IMR-90 (cell line): ENCODE measurements around the gene SCARF2. TPM values are rescaled to one million over a fixed set of nuclear protein-coding genes. Genes with fewer than 3 reads are reported as not detected.

ENCODE experiments used
- ATAC-seq: fragments of 200-7000 bp; cut with Tn5 transposase; 2 replicates; pipeline ENCODE4 v1.9.1; 2020; ENCODE audit warnings: low read depth, mild to moderate bottlenecking, moderate library complexity
- BruUV-seq: library from RNA; stranded (reverse); fragments of 400-500 nt; replicated peaks from 2 replicates; lab custom pipeline; 2021; lab: Mats Ljungman, UMichigan
- CTCF ChIA-PET: fragments of 300-600 bp; formaldehyde crosslinking; extraction: SDS; loops from one replicate; lab custom pipeline; 2021; ENCODE audit warnings: antibody characterized with exemption; lab: Yijun Ruan, JAX
- POLR2A ChIA-PET: fragments of 300-600 bp; sonication (Branson Sonifier 250); formaldehyde crosslinking; loops from one replicate; lab custom pipeline; 2022; ENCODE audit warnings: antibody characterized with exemption; ENCODE audit not compliant: unreplicated experiment; lab: Charles Lee
- DNase-seq: peaks from one replicate; pipeline ENCODE4 v3.0.0; 2013
- H2AFZ ChIP-seq: replicated peaks from 2 replicates; pipeline ENCODE3; 2013; ENCODE audit warnings: low read length, mild to moderate bottlenecking; ENCODE audit not compliant: poor library complexity
- H2AK5ac ChIP-seq: 2 replicates; pipeline ENCODE4 v1.6.1; 2013; ENCODE audit warnings: low read depth, low read length, inconsistent platforms
- H2AK9ac ChIP-seq: replicated peaks from 2 replicates; pipeline ENCODE3; 2013; ENCODE audit warnings: mild to moderate bottlenecking, low read depth, low read length, moderate library complexity; ENCODE audit not compliant: poor library complexity
- H2BK120ac ChIP-seq: 2 replicates; pipeline ENCODE4 v1.6.1; 2013; ENCODE audit warnings: low read depth, low read length, inconsistent platforms
- H2BK15ac ChIP-seq: 3 replicates; pipeline ENCODE4 v1.6.1; 2013; ENCODE audit warnings: low read depth, low read length, inconsistent platforms
- H2BK20ac ChIP-seq: 2 replicates; pipeline ENCODE4 v1.6.1; 2013; ENCODE audit warnings: low read depth, mild to moderate bottlenecking, inconsistent platforms, low read length, moderate library complexity
- H2BK5ac ChIP-seq: 2 replicates; pipeline ENCODE4 v1.6.1; 2013; ENCODE audit warnings: mild to moderate bottlenecking, low read depth, low read length, inconsistent platforms; ENCODE audit not compliant: poor library complexity, severe bottlenecking
- H3K14ac ChIP-seq: replicated peaks from 2 replicates; pipeline ENCODE4 v1.6.1; 2013; ENCODE audit warnings: low read depth, low read length, inconsistent platforms
- H3K18ac ChIP-seq: 2 replicates; pipeline ENCODE4 v1.6.1; 2013; ENCODE audit warnings: low read depth, low read length, control low read depth
- H3K23ac ChIP-seq: 2 replicates; pipeline ENCODE4 v1.6.1; 2013; ENCODE audit warnings: low read depth, low read length, inconsistent platforms
- H3K27ac ChIP-seq: 2 replicates; pipeline ENCODE4 v1.5.1; 2013; ENCODE audit warnings: mild to moderate bottlenecking, control low read depth, low read length; ENCODE audit not compliant: insufficient read depth
- H3K27me3 ChIP-seq: 2 replicates; pipeline ENCODE4 v1.6.1; 2013; ENCODE audit warnings: low read length; ENCODE audit not compliant: control insufficient read depth, insufficient read depth
- H3K36me3 ChIP-seq: 2 replicates; pipeline ENCODE4 v1.6.1; 2013; ENCODE audit warnings: low read length, mixed read lengths; ENCODE audit not compliant: control insufficient read depth, insufficient read depth
- H3K4ac ChIP-seq: 2 replicates; pipeline ENCODE4 v1.6.1; 2013; ENCODE audit warnings: low read depth, low read length, inconsistent platforms
- H3K4me1 ChIP-seq: 2 replicates; pipeline ENCODE4 v1.6.1; 2013; ENCODE audit warnings: low read length, mixed read lengths; ENCODE audit not compliant: control insufficient read depth, insufficient read depth
- H3K4me2 ChIP-seq: 2 replicates; pipeline ENCODE4 v1.6.1; 2013; ENCODE audit warnings: low read depth, mild to moderate bottlenecking, control low read depth, low read length, moderate library complexity
- H3K4me3 ChIP-seq: 2 replicates; pipeline ENCODE4 v1.5.1; 2013; ENCODE audit warnings: low read depth, mild to moderate bottlenecking, control low read depth, low read length, moderate library complexity; ENCODE audit not compliant: insufficient read depth
- H3K56ac ChIP-seq: 2 replicates; pipeline ENCODE4 v1.6.1; 2013; ENCODE audit warnings: low read length, inconsistent platforms; ENCODE audit not compliant: insufficient read depth; ENCODE audit errors: extremely low read depth
- H3K79me1 ChIP-seq, 2 experiments: 2 replicates each; pipeline ENCODE4 v1.6.1; 2013; ENCODE audit warnings: low read length in 2 of 2, inconsistent platforms in 1 of 2, low read depth in 1 of 2
- H3K9ac ChIP-seq: 2 replicates; pipeline ENCODE4 v1.6.1; 2013; ENCODE audit warnings: low read depth, low read length, control low read depth
- H3K9me1 ChIP-seq: 2 replicates; pipeline ENCODE4 v1.6.1; 2013; ENCODE audit warnings: low read length, inconsistent platforms; ENCODE audit not compliant: insufficient read depth
- H3K9me3 ChIP-seq: 2 replicates; pipeline ENCODE4 v1.6.1; 2013; ENCODE audit warnings: low read length; ENCODE audit not compliant: control insufficient read depth, insufficient read depth
- H4K20me1 ChIP-seq: 2 replicates; pipeline ENCODE4 v1.6.1; 2013; ENCODE audit warnings: low read length, inconsistent platforms; ENCODE audit not compliant: insufficient read depth
- H4K5ac ChIP-seq: 2 replicates; pipeline ENCODE4 v1.6.1; 2013; ENCODE audit warnings: mild to moderate bottlenecking, low read depth, low read length, control low read depth
- H4K8ac ChIP-seq, 2 experiments: 2 replicates each; pipeline ENCODE4 v1.6.1; 2013; ENCODE audit warnings: low read depth in 2 of 2, low read length in 2 of 2, control low read depth in 1 of 2, inconsistent platforms in 1 of 2
- H4K91ac ChIP-seq: 2 replicates; pipeline ENCODE4 v1.6.1; 2013; ENCODE audit warnings: low read depth, low read length, inconsistent platforms; ENCODE audit not compliant: insufficient read depth
- BHLHE40 ChIP-seq: fragments of 150-350 bp; IDR thresholded peaks from 2 replicates; pipeline ENCODE4 v1.6.1; 2016; ENCODE audit warnings: mild to moderate bottlenecking, low read depth, low read length
- ELK1 ChIP-seq: fragments of 150-350 bp; IDR thresholded peaks from 2 replicates; pipeline ENCODE4 v1.6.1; 2016; ENCODE audit warnings: low read depth, mild to moderate bottlenecking, low read length, moderate library complexity, borderline replicate concordance
- MAFK ChIP-seq: IDR thresholded peaks from 2 replicates; pipeline ENCODE4 v1.6.1; 2012; ENCODE audit warnings: low read depth, low read length, improper control_type of control experiment
- MXI1 ChIP-seq: IDR thresholded peaks from 2 replicates; pipeline ENCODE4 v1.6.1; 2012; ENCODE audit warnings: low read depth, mild to moderate bottlenecking, low read length, moderate library complexity, borderline replicate concordance
- NFE2L2 ChIP-seq: fragments of 150-350 bp; IDR thresholded peaks from 2 replicates; pipeline ENCODE4 v1.6.1; 2016; ENCODE audit warnings: low read depth, mild to moderate bottlenecking, low read length
- POLR2A ChIP-seq: IDR thresholded peaks from 2 replicates; pipeline ENCODE4 v1.6.1; 2012; ENCODE audit warnings: mild to moderate bottlenecking, low read depth, low read length
- RAD21 ChIP-seq: IDR thresholded peaks from 2 replicates; pipeline ENCODE4 v1.6.1; 2012; ENCODE audit warnings: low read length, improper control_type of control experiment
- SMC3 ChIP-seq: fragments of 150-350 bp; IDR thresholded peaks from 2 replicates; pipeline ENCODE4 v1.6.1; 2016; ENCODE audit warnings: low read depth, mild to moderate bottlenecking, antibody characterized with exemption, low read length, moderate library complexity
- WGBS, 2 experiments: methylation state at CpG; one replicate each; pipeline versions ENCODE4 v1.1.5 to v1.1.7; 2013; ENCODE audit warnings: missing lambda C conversion rate in 2 of 2; ENCODE audit not compliant: insufficient read length in 1 of 2; ENCODE audit errors: extremely low coverage in 2 of 2; 5-methylcytosine and 5-hydroxymethylcytosine counted together
- dilution Hi-C: fragments of 300-500 bp; cut with HindIII; formaldehyde crosslinking; loops from one replicate; pipeline ENCODE4 v1.14.3; 2018; ENCODE audit warnings: low sequenced_read_pairs; ENCODE audit not compliant: unreplicated experiment
- in situ Hi-C: fragments of 300-500 bp; cut with MboI; formaldehyde crosslinking; loops from 3 replicates; pipeline ENCODE4 v1.14.3; 2019; ENCODE audit warnings: low sequenced_read_pairs, inconsistent platforms, mixed read lengths
- intact Hi-C: fragments of 100-400 bp; cut with micrococcal nuclease; formaldehyde crosslinking; loops from 2 replicates; pipeline ENCODE4 v1.10.0; 2022
- polyA plus RNA-seq, 3 experiments: library from polyadenylated mRNA; depleted of rRNA; stranded (reverse); fragments of >200 nt; gene quantifications; 2 replicates each; pipeline ENCODE4 v1.2.3, GENCODE V29; 2012; ENCODE audit warnings: low replicate concordance in 1 of 3
- total RNA-seq: library from RNA; depleted of rRNA; stranded (reverse); fragments of >200 nt; gene quantifications from 2 replicates; pipeline ENCODE4 v1.2.3, GENCODE V29; 2012

Gene SCARF2
- total and polyA plus RNA-seq, 2 of the 4 experiments (the other 2 are of a cell fraction), result 3.4 to 37.0 TPM

GRCh38 chr22:20408891-20409290 is 28.7 kb downstream of the SCARF2 start:
- Histone ChIP-seq H3K9ac (no peak overlapping the region), H3K56ac (no peak overlapping the region), H2BK120ac (no peak overlapping the region), H2BK20ac (no peak overlapping the region), H2AK5ac (no peak overlapping the region), H4K5ac (no peak overlapping the region), H2BK5ac (no peak overlapping the region), H3K36me3 (peaks cover 30% of the 10 kb centered on the region), H2AK9ac (no peak overlapping the region), H4K91ac (no peak overlapping the region), H4K8ac (no peak overlapping the region), H4K20me1 (no peaks in the 10 kb centered on the region; the same call in 1 of the 2 replicates), H3K23ac (no peak overlapping the region), H2BK15ac (no peak overlapping the region), H3K9me1 (peaks cover 6% of the 10 kb centered on the region; the same call in 1 of the 2 replicates), H3K14ac (no peak overlapping the region), H3K27me3 (no peaks in the 10 kb centered on the region), H3K4ac (no peak overlapping the region), H3K9me3 (no peaks in the 10 kb centered on the region), H3K18ac (no peak overlapping the region), H3K79me1 (no peaks in the 10 kb centered on the region), H2AFZ (no peak overlapping the region), H3K4me2 (no peak overlapping the region), H3K4me3 (no peak overlapping the region), H3K27ac (no peak overlapping the region), H3K4me1 (no peaks in the 10 kb centered on the region)
- WGBS, 2 experiments, result no CpG with 5 or more reads among the region's 4 CpGs
- TF ChIP-seq RAD21 (no peak), MAFK (no peak), MXI1 (no peak), ELK1 (no peak), POLR2A (no peak), BHLHE40 (no peak), SMC3 (no peak), NFE2L2 (no peak)
- DNase-seq (no peak), ATAC-seq (no peak)
- intact Hi-C loops (no loop called here), dilution Hi-C loops (no loop called here), in situ Hi-C loops (no loop called here)
- CTCF ChIA-PET, result no interaction called here
- POLR2A ChIA-PET, result no interaction called here
- no TSS peak for BruUV-seq
